NOMO-1 treated with dmso at 0.1 percent for 144 hours (cell line): ENCODE measurements around the gene CHAT.
"Not testable (repeated sequence)": the region's sequence is repeated elsewhere in the genome, so short reads cannot be mapped to it uniquely, and the experiment has no call there.

ENCODE experiments used
- DNase-seq: peaks from one replicate; lab custom pipeline; 2025; ENCODE audit not compliant: unreplicated experiment; lab: John Stamatoyannopoulos, UW

Gene CHAT

DNA sequence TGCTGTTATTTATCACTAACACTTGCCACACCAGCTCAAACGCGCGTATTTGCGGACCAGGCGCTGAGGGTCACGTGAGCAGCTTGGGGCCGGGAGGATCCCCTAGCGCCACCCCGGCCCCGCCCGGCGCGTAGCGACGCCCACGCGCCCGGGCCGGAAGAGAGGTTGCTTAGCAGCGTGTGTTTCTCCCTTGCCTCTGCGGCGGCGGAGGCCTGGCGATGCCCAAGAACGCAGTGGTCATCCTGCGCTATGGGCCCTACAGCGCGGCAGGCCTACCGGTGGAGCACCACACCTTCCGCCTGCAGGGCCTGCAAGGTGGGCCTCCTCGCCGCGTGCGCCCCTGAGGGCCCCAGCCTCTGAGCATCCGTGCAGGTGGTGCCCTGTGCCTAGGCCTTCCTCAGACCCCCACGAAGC is 65.7 kb downstream of the CHAT start, which contains the start of gene C10orf53:
Gene C10orf53 (plus strand): TSS at position 172 of the 414 bp plus-strand sequence. CDS start 47 bp downstream, at position 219.
- DNase-seq, result no peak

DNA sequence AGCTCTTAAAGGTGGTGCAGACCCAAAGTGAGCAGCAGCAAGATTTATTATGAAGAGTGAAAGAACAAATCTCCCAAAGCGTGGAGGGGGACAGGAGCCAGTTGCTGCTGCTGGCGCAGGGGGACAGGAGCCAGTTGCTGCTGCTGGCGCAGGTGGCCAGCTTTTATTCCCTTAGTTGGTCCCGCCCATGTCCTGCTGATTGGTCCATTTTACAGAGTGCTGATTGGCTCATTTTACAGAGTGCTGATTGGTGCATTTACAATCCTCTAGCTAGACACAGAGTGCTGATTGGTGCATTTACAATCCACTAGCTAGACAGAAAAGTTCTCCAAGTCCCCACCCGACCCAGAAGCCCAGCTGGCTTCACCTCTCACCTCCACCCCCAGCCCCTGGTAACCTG is 68.6 kb downstream of the CHAT start:
- DNase-seq, result not testable (repeated sequence)

DNA sequence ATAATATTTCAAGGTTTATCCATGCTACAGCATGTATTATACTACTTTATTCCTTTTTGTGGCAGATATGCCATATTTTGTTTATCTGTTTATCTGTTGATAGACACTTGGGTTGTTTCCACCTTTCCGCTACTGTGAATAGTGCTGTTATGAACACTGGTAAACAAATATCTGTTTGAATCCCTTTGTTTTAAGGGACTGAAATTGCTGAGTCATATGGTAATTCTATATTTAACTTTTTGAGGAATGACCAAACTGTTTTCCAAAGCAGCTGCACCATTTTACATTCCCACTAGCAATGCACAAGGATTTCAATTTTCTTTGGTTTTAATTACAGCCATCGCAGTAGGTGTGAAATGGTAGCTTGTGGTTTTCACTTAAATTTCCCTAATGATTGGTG is 69.0 kb downstream of the CHAT start:
- DNase-seq, result no peak

DNA sequence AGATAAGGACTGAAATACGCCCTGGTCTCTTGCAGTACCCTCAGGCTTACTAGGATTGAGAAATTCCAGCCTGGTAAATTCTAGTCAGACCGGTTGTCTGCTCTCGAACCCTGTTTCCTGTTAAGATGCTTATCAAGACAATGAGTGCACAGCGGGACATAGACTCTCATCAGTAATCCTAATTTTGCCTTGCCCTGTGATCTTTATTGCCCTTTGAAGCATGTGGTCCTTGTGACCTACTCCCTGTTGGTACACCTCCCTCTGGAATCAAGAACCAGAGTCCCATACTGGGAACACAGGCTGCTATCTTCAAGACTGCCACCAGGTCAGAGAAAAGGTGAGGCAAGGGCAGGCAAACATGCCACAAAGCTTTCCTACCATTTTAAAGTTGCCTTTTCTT is 72.8 kb downstream of the CHAT start:
- no peak for DNase-seq

DNA sequence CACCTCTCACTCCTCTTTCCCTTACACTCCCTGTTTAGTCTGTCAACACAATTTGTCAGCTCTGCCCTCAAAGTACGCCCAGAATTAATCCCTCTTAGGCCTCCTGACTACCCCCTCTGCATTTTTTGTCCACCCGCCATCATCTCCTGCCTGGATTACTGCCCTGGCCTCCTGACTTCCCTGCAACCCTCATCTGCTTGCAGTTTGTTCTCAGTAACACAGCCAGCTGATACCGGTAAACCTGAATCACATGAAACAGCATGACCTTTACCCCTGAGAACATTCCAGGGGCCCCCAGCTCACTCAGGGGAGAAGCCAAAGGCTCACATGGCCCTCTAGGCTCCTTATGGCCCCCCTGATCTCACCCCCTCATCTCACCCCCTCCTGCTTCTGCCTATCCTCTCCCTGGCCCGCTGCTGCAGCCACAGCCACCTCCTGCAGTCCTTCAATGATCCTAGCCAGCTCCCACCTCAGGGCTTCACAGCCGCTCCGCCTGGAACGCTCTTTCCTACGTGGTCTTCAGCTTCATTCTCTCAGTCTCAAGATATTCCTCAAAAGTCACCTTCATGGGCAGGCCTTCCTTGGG is 74.5 kb downstream of the CHAT start:
- no peak for DNase-seq

DNA sequence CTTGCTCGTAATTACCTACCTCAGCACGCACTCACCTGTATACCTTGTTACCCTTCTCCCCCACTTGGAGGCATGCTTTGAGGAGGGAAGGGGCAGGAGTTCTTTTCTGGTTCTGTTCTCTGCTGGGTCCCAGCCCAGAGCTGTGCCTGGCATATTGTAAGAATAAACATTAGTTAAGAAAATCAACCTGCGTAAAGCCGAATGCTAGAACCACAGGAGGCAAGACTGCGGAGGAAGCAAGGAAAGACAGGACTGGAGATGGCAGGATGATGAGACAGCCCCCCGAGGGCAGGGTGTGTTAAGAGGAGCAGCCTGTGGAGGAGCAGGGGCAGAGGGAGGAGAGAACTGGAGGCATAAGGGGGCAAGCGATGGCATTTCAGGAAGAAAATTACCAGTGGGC is 75.1 kb downstream of the CHAT start:
- no peak for DNase-seq

DNA sequence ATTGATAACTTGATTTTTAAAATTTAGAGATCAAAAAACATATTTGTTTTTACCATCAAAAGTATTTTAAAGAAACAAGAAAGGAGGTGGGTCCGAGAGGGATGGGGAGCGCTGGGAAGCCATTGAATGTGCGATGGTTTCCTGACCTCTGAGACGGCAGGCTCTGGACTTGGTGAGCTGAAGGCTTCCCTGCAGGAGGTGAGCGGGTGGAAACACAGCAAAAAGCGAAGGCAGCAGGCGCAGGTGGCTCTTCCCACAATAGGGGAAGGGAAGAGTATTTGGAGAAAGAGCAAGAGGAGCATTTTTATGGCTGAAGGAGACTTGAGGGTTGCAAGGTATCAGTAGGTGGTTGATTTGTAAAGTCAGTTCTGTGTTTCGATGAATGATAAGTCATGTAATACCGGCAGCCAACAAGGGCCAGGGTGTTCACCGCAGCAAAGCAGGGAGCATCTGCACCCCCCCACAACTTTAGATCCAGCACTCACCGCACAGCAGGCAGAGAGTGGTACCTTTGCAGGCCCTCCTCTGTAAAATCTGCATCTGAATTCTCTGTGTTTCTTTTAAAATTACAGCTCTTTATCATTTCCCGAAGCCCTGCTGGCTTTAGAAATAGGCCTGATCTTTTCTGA is 76.2 kb downstream of the CHAT start:
- DNase-seq, result no peak

DNA sequence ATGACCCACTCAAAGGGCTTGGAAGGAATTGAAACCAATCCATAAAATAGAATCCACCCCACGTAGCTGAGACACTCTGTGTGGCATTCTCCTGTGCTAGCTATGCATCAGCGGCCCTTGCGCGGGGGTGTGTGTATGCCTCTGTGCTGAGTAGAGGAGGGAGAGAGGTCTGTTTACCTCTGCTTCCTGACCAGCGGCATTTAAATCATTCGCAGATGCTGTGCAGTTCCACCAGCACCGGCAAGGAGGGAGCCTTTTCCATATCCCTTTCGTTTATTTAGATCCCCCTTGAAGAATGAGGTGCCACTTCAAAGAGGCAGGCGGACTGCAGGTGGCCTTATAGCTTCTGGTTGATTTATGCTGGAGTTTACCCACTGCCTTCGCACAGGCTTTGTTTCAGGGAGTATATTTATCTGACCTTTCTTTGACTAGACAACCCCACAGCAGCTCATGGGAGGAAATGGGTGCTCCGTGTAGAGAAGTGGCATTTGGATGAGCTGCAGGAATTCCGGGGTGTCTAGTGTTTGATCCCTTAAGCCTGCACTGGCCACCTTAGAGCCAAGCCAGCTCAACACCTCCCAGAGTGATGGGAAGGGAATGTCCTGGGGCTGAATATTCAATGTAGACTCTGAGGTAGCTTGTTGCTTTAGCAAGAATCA is 77.0 kb downstream of the CHAT start:
- DNase-seq, result no peak

DNA sequence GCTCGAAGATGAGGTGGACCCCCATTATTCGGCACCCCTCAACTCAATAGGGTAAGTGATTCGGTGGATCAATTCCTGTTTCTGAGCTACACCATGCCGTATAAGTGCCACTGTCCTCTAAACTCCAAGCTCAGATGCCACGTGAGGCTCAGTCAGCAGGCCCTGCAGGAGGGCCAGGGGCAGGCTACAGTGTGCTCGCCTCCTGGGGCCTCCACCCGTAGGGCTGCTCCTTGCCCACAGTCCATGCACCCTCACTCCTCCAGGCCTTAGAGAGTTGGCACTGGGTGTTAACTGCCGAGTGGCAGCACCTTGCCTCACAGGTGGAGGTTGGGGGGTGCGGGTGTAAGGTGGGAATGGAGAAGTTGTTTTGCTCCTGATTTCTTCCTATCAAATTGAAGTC is 77.8 kb downstream of the CHAT start:
- no peak for DNase-seq

DNA sequence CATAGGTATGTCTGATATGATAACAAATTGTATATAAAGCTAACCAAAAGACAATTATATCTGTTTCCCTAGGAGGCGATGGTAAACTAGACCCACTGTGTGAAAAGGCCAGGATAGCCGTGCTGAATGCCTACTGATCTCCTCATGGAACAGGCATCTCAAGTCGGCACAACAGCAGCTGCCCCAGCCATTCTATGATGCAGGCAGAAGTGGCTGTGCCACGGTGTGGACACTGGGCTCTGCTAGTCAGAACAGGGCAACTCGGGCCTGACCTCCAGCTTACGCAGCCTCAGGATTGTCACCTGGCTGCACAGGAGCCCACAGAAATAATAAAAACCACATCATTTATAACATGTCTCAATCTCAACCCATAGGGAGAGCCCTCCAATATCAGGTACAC is 80.6 kb downstream of the CHAT start:
- no peak for DNase-seq

DNA sequence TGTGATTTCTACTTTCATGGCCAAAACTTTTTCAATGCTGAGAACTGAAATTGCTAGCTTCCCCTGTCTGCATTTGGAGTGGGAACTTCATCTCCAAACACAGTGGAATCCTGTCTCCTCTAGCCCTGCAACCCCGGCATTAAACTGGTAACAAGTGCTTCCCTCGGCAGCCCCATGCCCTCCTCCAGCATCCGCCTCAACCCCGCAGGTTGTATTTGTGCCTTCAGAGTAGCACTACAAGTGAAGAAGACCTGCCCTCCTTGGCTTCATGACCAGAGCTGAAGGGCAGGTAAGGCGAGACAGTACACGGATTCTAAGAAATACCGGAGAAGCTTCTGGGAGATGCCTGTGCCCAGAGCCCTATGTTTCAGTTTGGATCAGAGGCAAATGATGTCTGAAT is 82.5 kb downstream of the CHAT start:
- DNase-seq, result no peak

DNA sequence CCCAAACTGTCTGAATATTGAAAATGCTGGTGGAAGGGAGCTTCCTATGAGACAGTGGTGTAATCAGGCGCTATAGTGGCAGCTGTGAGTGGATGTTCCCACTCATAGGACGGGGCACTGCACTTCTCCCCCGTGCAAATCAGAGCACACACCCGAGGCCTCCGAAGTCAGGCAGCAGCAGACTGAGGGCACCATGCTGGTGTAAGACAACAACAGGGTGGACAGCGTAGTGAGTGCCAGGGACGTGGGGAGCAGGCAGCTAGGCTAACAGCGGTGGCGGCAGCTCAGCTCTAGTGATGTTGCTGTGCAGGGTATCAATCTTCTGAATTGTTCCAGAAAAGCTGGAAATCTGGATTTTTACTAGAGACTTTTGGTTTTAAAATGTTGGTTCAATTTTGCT is 84.8 kb downstream of the CHAT start:
- no peak for DNase-seq

DNA sequence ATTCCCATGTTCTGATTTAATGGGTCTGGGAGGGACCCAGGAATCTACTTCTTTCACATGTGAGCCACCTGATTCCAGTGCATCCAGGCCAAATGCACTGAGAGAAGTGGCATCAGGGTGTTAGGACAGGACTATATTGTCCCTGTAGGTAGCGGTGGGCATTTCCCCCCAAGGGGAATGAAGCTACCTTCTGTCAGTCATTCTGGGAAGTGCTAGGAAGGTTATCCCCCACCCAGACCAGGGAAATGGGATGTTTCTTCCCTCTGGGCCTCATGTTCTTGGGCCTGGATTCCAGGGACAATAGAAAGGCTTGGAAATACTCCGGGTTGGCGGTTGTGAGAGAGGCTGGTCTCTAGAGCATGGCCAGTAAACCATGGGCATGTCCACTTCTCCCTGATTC is 86.4 kb downstream of the CHAT start:
- DNase-seq, result no peak

DNA sequence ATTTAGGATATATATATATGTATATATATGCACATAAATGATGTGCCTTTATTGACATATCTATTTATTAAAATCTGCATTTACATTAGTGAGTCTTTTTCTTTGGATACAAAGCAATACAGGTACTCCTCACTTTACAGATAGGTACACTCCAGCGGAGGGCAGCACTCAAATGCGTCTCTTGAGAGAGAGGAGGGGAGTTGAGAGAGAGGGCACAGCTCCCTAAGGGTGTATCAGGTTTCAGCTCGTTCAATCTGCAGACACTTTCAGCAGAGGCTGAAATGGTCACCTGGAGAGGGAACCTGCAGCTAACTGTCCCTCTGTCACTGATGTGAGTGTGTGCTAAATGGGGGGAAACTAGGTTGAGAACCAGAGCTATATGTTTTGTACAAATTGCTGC is 87.2 kb downstream of the CHAT start:
- no peak for DNase-seq

DNA sequence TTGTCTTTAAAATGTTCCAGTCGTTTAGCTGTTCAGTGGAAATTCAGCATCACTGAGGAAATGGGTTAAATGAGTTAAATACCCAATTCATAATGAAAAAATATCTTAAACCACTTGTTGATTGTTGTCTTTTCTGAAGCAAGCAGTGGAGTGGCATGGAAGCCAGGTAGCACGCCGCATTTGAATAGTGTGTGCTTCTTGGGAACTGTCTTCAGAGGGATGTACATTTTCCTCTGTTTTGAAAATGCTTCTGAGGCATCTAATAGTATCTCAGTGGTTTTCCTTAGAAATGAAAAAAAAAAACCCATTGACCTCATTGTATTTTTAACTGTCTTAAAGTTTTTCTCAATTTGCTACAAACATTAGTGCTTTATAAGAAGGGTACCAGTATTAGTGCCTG is 93.7 kb downstream of the CHAT start:
- DNase-seq, result no peak

DNA sequence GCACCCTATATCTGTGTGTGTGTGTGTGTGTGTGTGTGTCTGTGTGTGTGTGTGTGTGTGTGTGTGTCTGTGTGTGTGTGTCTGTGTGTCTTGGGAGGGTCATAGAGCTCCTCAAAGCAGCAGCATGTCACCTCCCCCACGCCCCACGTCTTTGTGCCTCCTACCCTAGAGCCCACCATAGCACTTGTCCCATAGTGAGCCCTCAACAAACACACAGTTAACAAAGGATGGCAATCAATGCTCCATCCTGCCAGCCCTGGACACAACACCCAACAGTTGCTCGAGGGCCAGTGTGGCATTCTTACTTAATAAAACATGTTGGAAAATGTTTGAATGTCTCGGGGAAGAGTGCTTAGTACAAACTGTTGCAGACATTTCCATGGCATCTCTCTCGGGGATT is 96.1 kb downstream of the CHAT start:
- DNase-seq, result no peak

DNA sequence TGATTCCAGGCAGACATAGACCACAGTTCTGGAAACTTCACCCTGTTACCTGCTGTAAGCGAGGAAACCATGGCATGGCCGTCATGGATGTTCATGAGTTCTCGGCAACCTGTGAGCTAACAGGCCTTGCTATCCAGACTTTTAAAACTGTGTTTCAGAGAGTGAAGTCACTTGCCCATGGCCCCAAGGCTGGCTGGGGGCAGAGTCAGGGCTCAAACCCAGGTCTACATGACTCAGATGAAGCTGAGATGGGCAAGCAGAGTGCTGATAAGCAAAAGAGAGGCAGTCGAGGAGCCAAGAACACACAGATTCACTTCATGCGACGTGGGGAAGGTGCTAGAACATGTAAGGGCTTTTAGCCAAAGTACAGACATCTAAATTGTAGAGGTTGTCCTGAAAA is 97.1 kb downstream of the CHAT start:
- DNase-seq, result no peak

DNA sequence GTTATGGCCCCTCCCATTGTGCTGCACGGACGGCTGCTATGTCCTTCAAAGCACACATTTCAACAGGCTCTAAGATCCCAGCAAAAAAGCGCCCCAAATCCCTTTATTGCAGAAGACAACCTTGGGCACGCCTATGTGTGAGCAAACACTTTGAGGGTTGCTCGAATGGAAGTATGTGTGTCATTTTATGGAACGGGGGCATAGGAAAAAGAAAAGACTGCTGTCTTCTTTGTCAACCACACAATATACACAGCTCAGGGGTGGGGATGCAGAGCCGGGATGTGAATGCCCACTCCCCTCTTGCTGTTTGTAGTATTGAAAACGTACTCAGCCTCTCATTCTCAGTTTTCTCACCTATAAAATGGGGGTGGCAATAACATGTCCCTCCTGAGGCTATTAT is 97.6 kb downstream of the CHAT start:
- no peak for DNase-seq

DNA sequence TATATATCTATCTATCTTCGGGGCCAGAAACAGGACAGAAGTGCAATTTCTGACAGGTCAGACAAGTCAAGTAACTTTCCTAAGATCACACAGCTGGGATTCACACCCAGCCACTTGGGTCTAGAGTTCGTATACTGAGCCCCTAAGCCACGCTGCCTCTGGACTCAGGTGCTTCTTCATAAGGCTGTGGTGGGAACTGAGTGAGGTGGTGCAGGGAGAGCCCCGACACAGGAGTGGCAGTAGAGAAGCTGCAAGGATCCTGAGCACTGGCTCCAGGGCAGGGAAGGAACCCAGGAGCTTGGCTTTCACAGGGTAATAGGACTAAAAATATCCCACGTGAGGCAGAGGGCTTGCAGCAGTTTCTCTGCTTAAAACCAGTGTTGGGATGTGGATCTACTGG is 99.4 kb downstream of the CHAT start:
- no peak for DNase-seq
